ENCODE measurements around the gene SNX5.

SNX5 gene

DNA sequence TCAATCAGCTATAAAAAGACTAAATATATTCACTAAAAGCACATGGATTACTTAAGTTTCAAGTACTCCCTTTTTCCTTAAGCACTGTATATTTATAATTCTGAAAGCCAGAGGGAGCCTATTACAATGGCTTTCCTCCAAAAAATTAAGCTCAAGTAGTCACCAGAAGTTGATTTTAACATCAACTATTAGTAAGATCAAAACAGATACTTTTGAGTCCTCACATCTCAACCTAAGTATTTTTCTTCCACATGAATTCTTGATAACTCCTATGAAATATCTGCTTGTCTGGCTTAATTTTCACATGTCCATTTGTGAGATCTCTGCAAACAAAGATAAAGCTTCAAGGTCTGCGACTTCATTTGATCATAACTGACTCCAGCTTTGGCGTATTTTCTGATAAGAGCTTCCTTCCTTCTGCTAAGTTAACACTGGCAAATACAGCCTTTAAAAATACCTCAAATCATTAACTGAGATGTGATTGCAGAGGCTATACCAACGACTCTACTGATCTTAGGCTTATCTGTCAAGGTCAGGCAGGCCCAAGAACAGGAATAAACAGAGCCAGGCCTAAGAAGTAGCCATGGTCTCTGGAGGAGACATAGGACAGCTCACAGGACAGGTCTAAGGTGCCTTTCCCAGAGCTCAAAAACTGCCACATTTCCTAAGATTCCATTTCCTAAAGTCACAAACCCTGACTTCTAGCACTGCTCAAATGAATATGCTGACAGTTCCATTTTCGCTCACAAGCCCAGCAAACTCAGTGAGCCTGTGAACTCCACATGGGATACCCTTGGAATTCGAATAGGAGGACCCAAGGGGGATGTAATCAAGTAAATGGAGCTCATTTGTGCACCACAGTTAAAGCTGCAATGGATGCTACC lies 10.0 kb downstream of the SNX5 start:
- FAIRE-seq = no peak

DNA sequence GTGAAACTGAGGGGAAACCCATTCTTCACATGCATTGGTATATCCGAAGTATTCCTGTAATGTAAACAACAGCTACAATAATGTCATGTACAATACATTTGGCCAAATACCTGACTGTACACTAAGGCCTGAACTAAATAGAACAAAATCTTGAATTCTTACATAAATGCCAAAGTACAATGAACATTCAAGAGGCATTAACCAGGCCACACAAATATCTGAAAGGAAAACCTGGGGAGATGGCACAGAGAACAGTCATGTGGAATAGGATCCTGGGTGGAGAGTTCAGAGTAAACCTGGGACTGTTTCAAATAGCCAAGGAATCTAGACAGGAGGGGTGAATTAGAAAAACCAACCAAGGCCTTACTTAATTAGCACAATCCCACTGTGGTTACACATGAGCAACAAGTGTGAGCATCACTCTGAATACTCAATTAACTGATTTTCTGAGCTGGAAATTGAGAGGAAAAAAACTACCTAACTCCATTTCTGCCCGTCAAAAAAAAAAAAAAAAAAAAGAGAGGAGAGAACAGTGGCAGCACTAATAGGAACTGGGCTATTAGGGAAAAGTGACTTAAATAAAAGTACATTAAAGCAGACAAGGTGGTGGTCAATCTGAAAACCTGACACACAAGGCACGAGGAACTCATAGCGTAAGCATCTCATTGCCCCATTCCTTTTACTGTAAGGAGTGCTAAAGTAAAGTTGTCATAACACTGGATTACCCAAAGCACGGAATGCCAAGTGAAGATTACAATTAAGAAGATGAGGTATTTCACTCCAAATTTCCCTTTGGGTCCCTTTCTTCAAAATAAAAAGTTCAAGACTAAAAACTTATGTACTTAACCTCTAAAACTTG lies 10.9 kb downstream of the SNX5 start:
- FAIRE-seq = no peak

DNA sequence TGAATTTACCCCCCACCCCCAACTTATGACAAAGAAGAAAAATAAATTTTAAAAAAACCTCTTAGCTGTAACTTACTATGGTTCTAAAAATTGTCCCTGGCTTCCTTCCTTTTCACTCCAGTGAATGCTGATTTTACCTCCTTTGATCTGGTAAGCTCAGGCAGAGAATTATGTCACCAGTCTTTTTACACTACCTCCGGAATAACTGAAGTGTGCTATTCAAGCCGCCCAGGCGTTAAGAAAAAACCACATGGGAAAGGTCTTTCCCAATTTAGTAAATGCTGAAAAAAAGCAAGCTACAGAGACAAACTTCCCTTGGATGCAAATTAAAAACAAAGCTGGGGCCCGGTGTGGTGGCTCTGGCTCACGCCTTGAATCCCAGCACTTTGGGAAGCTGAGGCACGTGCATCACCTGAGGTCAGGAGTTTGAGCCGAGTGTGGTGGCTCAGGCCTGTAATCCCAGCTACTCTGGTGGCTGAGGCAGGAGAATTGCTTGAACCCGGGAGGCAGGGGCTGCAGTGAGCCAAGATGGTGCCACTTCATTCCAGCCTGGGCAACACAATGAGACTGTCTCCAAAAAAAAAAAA lies 12.4 kb downstream of the SNX5 start:
- no peak for FAIRE-seq

DNA sequence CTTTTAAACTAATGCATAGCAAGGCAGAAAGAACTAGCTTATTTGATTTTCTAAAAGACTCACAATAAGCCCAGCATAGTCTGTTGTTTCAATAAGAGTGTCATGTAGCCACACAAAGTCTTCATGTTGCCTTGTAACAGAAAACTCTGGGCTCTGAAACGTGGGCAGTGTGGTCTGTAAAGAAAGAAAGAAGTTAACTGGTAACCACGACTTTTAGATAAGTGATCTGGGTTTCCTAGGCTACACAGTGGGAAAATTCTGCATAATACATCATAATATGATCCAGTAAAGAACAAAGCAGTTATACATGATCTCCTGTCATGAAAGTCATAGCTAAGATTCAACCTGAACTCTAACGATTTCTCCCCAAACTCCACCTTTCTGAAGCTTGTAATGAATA lies 13.3 kb downstream of the SNX5 start:
- no peak for FAIRE-seq

DNA sequence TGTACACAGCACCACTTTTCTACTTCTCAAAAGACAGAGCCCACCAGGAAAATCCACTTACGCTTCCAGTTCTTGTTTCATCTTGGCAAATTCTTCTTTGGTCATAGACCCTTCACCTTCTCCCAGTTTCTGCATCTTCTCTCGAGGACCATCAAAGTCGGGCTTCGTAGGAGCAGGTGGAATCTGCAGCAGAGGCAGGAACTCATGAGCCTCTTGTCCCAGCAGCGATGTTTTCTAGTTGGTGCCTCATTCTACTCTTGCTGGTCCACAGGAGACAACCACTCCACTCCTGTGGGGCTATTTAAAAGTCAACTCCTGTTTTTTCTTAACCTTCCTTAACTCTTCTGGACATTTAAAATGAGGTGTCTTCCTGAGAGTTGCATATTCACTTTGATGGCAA lies 14.7 kb downstream of the SNX5 start:
- FAIRE-seq = no peak

DNA sequence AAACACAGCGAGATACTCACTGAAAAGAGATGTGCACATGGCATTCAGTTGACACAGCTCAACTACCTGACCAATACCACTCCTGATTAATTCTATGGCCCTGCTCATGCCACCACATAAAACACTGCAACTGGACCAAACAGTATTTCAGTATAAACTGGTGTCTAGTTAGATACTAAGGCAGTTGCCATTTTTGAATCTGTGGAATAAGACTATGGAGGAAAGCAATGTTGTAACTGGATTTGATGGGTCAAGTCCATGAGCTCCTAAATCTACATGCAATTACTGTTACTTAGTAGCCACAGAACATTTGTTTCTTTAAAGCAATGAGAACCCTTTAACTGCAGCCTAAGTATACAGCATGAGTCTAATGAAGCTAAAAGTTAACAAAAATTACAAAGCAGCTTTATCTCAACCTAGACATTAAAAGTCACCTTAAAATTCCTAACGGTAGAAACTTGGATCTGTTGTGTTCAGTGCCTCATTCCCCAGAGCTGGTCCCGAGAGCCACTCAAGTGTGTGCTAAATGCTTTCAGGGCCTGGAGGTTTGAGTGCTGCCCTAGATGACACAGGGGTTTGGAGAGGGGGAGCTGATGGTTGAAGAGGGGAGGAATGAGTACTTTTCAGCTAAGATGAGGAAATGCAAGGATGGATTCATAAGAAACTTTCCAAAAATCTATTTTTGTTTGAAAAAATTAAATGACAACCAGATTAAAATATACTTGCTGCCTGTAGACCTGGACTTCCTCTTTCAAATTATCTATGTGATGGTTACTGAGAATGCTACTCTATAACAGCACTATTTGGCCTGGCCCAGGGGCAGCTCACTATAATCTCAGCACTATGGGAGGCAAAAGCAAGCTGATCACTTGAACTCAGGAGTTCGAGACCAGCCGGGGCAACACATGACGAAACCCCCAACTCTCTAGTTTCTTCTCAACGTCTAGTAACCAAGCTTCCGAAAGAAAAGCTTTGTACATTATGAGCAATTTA lies 15.6 kb downstream of the SNX5 start:
- FAIRE-seq = no peak

DNA sequence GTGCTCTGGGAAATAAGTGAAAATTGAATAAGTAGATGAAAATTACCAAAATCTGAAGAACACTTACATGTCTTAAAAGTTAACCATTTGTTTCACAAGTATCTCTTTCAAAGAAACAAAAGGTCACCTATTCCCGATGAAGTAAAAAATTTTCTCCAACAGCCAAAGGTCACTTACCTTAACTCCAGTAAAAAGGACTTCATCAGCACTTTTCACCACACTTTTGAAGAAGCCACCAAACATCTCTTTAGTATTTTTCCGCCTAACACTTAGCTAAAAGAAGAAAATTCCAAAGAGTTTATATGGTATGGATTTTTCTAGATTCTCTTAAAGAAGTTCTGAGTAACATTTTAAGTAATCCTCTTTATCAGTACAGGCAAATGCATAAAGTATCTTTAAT lies 17.3 kb downstream of the SNX5 start:
- no peak for FAIRE-seq

DNA sequence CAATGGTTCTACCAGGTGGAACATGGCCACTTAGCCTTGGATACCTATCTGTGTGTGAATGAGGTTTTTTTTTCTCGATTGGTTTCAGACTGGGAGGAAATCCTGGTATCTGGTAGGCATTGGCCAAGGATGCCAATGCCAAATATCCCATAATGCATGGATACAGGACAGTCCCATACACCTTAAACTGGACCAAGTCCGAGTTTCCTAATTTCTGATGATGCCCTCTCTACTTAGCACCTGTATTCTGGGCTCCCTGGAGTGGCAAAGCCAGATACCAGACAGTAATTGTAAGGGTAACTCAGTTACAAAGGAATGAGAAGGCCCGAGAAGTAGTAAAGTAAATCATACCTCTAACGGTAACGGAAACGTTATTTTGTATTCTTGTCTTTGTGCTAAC lies 17.9 kb downstream of the SNX5 start:
- no peak for FAIRE-seq

DNA sequence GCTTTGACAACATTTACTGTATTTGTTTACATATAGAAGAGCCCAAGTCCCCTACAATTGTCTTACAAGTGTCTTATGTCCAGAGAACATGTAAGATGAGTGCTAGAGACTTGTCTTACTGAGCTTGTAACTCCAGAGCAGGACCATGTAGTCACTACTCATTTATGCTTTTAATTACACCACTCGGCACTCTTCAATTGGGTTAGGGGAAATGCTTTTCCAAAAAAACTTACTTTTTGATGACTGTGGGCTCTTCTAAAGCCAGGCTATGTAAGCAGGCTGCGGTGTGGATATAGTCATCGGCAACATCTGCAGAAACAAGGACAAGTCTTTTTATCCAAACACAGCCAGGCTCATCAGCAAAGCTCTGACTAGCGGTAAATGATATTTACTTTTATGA lies 18.7 kb downstream of the SNX5 start:
- FAIRE-seq = no peak

DNA sequence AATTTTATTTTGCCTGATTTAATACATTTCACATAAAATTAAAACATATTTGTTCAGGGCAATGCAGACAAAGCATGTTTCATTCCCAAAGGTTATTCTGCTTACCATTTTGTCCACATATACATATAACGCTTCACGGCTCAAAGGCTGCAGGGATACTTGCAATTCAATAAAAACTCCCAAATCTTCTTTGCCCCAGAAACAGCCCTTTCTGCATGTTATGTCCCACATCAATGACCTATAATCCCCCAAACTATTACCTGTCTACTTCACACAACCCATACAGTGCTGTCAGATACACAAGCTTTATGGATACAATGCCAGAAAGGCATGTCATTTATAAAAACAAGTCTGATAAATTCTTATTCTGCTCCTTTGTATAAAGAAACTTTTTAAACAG lies 20.2 kb downstream of the SNX5 start:
- FAIRE-seq = no peak

DNA sequence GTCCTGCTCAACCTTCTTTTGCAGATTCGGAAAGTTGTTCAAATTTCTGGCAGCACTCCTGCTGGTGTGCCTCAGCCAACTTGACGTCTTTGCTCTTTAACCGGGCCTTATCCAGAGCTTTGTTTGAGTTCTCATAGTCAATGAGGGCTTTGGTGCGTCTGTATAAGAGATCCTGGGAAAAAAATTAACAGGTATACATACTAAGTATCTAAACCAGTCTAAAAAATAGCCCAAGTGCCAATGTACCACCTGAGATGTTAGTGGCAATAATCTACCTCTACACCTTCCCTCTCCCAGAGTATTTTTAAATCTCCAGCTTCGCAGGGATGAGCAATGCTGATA lies 21.1 kb downstream of the SNX5 start:
- FAIRE-seq = no peak

DNA sequence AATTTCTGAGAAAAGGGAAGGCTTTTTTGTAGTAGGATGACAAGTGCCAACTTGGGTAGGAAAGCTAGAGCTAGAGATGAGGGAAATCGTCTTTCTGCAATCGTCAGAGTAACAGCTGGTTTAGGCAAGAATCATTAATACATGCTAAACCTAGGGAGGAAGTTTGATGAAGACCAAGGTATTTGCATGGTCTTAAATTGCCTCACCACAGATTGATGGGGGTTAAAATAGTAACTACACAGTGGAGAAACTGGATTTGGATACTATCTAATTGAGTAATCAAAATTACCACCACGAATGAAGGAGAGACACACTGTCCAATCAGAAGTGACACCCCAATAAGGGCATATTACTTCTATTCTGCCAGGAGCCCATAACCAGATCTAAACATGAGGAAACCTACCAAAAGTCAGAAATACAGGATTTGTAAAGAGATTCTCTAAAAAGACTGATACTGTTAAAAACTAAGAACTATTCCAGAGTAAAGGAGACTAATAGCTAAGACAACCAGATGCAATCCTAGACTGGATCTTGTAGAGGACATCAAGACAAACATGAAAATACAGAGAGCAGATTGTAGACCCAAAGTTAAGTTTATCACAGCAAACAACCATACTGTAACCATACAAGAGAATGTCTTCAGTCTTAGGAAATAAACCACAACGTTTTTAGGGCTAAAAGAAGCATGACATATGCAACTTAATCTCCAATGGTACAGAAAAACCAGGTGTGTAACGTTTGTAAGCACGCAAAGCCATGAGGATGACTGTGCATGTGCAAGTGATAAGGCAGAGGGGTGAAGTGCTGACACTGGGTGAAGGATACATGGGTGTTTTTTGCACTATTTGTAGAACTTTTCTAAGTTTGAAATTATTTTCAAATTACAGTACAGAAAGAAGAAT lies 21.8 kb downstream of the SNX5 start:
- no peak for FAIRE-seq

DNA sequence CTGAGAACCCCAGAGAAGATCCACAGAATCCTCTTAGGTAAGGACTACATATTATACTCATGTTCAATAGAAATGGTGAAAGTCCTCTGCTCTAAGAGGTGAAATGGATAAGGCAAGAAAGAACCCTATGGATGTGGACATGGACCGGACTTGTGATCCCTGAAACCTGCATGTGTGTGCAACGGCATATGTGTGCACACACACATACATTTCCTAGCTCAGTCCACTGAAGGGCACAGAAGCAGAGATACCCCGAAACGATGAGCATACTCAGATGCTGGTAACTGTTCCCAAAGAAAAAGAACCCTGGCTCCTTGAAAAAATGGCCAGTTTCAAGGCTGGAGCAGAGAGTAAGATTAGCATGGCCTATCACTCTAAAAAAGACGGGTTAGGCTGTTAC lies 22.6 kb downstream of the SNX5 start:
- no peak for FAIRE-seq

DNA sequence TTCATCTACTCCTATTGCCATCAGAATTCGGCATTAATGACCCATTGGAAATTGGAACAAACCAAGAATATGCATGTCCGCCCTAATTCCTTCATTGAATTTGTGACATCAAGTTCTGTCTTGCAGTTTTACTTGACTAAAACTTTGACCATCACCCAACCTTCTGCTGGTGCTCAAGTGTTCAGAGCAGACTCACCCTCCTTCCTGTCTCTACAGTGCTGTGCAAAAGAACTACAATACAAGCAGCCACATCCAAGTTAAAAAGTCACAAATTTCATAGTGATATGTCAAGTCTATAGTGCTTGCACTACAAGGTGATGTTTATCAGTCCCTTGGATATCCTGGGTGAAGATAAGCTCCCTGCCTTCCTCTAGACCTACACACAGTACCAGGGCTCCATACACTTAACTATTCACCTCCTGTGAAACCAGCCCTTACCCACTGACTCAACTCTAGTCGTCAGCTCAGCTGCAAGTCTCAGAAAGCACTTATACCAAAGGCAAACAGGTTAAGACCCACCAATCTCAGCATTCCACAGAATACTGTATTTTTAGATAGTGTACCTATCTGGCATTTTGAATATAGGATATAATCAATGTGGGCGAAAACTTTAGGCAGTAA lies 23.6 kb downstream of the SNX5 start:
- FAIRE-seq = no peak

DNA sequence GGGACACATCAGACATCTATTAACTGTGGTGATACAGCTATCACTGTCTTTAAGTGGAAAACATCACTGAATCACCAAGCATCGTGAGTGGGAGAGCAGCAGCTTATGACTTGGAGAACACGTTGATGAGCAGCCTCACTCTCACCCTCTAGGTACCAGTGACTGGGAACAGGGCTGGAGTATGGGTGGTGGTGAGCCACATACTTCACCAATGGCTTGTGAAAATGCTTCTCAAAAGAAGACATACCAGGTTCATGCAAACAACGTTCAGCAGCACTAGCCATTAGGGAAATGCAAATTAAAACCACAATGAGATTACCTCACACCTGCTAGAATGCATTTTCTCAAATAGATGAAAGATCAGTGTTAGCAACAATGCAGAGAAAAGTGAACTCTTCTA lies 25.3 kb downstream of the SNX5 start:
- FAIRE-seq = no peak

DNA sequence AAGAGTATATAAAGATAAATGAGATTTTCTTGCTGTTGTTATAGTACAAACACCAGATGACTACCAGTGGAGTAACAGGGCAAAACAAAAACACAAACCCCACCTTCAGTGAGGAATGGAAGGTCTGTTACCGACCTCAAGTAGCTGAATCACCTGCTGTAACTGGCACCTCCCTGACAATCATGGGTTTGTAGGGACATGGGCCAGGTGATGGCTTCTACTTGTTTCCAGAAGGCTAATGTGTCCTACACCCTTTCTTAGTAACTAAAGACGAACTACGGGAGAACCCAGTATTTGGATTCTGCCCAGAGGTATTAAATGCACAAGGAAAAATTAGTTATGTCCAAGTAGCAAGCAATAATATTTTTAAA lies 26.8 kb downstream of the SNX5 start:
- no peak for FAIRE-seq

DNA sequence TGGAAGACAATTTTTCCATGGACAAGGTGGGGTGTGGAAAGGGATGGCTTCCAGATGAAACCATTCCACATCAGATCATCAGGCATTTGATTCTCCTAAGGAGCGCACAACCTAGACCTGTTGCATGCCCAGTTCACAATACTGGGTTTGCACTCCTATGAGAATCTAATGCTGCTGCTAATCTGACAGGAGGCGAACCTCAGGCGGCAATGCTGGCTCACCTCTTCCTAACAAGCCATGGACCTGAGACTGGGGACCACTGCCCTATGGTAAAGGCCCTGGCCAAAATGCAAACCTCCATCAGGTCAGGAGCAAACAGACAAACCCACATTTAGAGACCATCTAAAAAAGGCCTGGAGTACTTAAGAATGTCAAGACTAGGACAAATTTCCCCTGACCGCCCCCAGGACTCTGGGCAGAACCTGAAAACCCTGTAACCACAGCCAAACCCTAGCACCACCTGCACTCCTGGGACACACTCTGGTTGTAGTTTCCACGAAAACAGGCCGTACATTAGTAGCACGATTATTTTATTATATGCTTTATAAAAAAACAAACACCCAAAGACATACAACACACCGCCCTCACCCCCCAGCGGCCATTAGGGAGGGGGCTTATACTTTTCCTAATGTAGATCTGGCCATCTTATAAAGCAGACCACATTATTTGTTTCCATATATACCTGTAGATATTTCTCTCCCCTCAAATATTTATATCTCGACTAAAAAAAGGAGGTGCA lies 27.3 kb downstream of the SNX5 start:
- no peak for FAIRE-seq

DNA sequence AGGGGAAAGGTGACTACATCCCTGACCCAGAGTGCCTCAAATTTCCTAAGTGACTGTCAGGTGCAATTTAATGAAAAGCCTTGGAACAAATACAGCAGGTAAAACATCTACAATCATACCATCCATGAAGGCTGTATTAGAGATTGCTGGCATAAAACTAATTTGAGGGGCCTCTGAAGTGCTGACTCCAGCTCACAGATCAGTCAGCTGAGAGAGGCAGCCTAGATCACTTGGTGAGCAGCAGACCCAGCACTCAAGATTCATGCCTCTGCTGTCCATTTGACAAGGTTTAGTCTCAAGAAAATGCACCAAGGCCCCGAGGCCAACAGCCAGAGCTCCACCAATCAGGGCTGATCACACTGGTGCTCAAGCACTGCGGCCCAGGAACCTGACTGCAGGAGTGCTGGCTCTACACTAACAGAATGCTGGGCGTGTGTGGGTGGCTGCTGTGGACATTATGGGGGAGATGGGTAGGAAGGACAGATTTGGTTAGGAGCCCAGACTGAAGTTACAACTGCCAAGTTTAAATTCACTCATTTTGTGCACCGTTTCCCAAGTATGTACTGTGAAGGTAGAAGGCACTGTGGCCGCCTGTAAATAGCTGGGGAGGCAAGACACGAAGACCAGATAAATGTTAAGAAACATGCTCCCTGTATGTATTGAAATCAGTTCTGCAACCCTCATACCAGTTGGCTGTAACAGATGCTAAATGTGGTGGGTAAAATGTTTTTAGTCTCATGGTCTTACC lies 28.2 kb downstream of the SNX5 start:
- FAIRE-seq = no peak

DNA sequence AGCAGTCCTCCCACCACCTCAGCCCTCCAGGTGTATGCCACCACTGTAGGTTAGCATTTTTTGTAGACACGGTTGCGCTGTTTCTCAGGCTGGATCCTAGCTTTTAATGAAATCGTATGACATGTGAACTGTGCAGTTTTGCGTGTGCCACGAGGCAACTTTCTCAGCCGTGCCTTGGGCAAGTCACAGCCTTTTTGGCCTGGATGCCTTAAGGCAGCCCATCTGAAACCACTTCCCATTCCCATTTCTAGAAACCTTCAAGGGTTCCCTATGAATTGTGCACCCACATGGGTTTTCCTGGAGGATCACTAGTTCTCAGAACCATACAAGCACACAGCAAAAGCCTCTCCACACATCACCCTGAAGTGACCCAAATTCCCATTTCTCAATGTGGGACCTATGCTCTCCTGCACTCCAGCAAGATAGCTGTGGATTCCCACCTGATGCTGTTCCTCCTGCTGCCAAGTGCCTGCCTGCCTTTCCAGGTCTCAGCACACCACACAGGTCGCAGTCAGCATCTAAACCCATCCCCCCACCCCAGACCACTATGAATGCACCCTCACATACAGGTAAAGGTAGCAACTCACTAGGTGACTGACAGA lies 28.9 kb downstream of the SNX5 start:
- no peak for FAIRE-seq
